ENCODE results near the gene LYSMD1.
A peak's percentile ranks its signal among the peaks of the same experiment; 100 is the strongest.
"Not testable (repeated sequence)": the region's sequence is repeated elsewhere in the genome, so short reads cannot be mapped to it uniquely, and the experiment has no call there.

Gene LYSMD1

GRCh38 chr1:151165738-151166504 lies at the start of gene LYSMD1, which contains the start of gene SCNM1:
Gene LYSMD1, minus strand, starts transcription at chr1:151165902. Its CDS starts 644 bp downstream, at chr1:151165258.
Gene SCNM1, plus strand, starts transcription at chr1:151166144. Its CDS starts 9 bp downstream, at chr1:151166153.
- peak; percentile 96 for DNase-seq

- no peak for DNase-seq
These were observed 47.9 kb upstream of the LYSMD1 start for GRCh38 chr1:151213560-151213959.

- no peak for DNase-seq
These were observed 46.4 kb upstream of the LYSMD1 start for GRCh38 chr1:151211972-151212705.

GRCh38 chr1:151210830-151211229 lies 45.1 kb upstream of the LYSMD1 start:
- no peak for DNase-seq

- not testable (repeated sequence) for DNase-seq
These were observed 39.8 kb upstream of the LYSMD1 start for GRCh38 chr1:151205381-151205965.

GRCh38 chr1:151199873-151200581 lies 34.3 kb upstream of the LYSMD1 start:
- DNase-seq, result no peak

DNA sequence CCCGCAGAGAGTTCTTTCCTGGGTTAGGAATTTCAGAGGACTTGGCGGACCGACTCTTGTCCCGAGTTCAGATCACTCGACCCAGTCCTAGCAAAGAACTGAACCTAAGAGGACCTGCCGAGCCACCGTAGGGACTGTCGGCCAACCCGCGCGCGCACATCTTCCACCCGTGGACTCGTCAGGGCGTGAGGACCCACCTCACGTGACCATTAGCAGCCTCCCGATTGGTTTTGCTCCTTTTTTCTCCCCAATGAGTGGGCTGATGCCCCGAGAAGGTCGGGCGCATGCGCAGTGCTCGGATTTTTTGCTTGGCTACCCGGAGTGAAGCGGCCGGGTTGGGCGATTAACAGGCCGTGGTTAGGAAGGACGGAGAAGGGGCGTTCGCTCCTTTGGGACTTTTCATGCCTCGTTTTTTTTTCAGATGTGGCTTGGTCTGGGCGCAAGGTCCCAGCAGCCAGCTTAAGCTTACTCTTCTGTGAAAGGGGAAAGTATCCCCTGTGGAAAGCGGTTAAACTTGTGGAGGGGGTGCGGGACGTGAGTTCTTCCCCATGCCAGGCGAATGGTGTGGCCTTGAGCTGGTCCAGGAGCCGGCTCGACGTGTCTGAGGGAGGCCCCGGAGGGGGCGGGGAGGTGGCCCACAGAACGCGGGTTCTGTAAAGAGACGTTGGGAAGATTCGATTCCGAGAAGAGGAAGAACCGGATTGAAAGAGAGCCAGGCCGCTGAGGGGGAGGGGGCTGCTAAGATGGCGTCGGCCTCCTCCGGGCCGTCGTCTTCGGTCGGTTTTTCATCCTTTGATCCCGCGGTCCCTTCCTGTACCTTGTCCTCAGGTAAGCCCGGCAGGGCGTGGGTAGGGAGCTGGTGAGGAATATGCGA lies 32.8 kb upstream of the LYSMD1 start, which contains the start of gene PIP5K1A:
PIP5K1A (plus strand) TSS at position 299 of the 874 bp plus-strand sequence; CDS start at position 744, 445 bp downstream.
- peak; percentile 99 for DNase-seq

- no peak for DNase-seq
These were observed 32.2 kb upstream of the LYSMD1 start for GRCh38 chr1:151197863-151198253.

DNA sequence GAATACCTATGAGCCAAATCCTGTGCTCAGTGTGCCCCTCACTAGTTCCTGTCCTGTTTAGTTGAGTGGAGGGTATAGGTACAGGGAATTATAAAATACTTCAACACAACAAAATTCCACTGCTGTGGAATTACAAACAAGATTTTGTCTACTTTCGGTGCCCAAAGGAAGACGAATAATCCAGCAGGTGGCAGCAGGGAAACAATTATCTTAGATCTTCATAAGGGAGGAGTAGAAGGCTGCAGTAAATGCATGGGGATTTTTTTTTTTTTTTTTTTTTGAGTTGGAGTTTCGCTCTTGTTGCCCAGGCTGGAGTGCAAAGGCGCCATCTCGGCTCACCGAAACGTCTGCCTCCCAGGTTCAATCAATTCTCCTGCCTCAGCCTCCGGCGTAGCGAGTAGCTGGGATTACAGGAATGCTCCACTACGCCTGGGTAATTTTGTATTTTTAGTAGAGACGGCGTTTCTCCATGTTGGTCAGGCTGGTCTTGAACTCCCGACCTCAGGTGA lies 30.6 kb upstream of the LYSMD1 start:
- DNase-seq, result peak; percentile 38

DNA sequence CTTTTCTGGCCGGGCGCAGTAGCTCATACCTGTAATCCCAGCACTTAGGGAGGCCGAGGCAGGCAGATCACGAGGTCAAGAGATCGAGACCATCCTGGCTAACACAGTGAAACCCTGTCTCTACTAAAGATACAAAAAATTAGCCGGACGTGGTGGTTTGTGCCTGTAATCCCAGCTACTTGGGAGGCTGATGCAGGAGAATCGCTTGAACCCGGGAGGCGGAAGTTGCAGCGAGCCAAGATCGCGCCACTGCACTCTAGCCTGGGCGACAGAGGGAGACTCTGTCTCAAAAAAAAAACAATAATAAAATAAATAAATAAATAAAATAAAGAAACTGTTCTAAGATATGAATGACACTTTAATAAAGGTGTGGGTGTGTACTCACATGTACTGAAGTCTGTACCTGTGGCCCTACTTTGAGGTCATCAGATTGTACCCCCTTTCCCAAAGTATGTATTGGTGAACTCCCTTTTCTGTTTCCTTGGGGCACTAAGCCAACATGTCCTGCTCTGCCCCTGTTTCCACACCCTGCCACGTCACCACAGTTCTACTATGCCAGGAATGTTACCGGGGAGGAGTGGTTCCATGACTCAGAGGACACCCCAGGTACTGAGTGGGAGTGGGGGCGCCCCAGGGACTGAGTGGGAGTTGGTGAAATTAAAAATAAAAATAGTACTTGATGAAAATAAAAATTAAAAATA lies 29.3 kb upstream of the LYSMD1 start:
- not testable (repeated sequence) for DNase-seq

DNA sequence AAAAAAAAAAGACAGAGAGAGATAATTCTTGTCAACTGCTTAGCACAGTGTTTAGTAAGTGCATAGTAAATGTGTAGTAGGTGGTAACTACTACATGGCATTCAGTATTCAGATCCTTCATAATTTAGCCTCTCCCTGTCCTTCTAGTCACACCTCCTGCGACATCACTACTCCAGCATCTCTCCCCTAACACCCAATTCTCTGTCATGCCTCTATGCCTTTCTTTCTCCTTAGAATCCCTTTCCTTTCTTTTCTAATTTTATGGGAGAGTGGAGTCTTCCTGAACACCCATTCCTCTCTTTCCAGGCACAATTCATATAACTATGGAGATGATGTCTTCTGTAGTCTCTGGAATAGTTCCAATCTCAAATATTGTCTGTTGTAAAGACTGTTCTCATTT lies 28.2 kb upstream of the LYSMD1 start:
- no peak for DNase-seq

DNA sequence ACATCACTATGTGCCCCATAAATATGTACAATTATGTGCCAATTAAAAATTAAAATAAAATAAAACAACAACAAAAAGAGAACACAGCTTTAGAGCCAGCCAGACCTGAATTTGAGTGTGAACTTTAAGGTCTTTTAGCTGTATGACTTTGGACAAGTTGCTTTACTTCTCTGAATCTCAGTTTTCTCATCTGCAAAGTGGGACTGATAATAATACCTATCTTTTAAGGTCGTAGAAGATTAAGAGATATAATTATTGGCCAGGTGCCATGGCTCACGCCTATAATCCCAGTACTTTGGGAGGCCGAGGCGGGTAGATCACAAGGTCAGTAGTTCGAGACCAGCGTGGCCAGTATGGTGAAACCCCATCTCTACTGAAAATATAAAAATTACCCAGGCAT lies 27.6 kb upstream of the LYSMD1 start:
- no peak for DNase-seq

GRCh38 chr1:151192047-151192446 lies 26.3 kb upstream of the LYSMD1 start:
- no peak for DNase-seq

DNA sequence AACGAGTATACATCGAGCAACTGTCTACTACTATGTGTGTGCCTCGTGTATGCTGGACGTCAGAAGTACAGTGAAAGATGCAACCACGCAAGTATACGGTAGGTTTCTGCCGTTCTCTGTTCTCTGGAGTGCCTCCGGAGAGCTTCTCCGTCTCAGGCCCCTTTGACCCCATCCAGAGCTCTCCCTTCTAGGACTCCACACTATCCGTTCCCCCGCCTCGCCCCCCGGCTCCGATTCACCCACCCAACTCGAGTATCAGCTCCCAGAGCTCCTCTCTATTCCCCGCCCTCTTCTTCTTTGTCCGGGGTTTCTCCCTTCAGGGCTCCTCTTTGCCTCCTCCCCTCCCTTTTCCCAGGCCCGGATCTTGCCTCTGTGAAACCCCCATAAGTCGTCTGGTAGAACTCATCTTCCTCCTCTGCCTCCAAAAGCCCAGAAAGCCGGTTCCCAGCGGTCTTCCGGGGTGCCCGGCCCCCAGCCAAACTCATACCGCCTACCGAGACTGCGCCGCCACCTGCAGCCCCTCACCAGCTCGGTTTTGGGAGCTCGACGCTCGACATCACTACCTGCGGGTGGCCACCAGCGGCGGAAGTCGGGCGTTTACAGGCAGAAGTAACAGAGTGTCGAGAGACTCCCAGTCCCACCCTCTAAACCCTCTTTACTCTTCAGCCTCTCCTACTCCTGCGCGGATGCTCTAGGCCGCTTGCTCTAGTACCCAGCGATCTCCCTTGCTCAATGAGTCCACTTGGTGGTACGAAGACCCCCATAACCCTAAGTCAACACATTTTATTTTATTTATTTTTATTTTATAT lies 24.1 kb upstream of the LYSMD1 start, which contains the start of gene VPS72:
VPS72 (minus strand) TSS at position 561 of the 809 bp plus-strand sequence; CDS start at position 485, 76 bp downstream.
- peak; percentile 83 for DNase-seq

GRCh38 chr1:151188667-151189066 lies 23.0 kb upstream of the LYSMD1 start:
- DNase-seq, result not testable (repeated sequence)

- DNase-seq, result no peak
These were observed 21.5 kb upstream of the LYSMD1 start for GRCh38 chr1:151187205-151187604.

DNA sequence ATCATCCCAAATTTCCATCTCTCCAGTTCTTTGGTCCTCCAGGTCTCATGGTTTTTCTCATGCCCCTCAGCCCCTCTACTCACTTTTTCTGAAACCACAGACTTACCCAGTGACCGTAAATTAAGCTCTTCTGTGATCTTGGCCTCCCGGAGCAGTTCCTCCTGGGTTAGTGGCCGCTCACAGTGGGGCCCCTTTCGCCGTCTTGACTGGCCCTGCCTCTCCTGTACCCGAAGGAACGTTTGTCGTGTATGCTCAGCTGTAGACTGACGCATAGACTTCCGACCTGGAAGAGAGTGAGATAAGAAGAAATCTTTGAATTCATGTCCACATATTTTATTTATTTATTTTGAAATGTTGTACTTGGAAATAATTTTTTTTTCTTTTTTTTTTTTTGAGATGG lies 18.5 kb upstream of the LYSMD1 start:
- no peak for DNase-seq

GRCh38 chr1:151176514-151177045 lies 10.9 kb upstream of the LYSMD1 start:
- no peak for DNase-seq

GRCh38 chr1:151175863-151176262 lies 10.2 kb upstream of the LYSMD1 start, which contains the start of gene TMOD4:
Gene TMOD4, minus strand, starts transcription at chr1:151175981. Its CDS starts 1,106 bp downstream, at chr1:151174875.
- no peak for DNase-seq

All from CD4-positive, alpha-beta T cell treated with Interferon gamma for 1 hour (primary cell).